Measurements from ENCODE around the gene BRINP1.

GRCh38 chr9:119283078-119283794 is 86.0 kb downstream of the BRINP1 start:
- TF ChIP-seq, protein P1, sequence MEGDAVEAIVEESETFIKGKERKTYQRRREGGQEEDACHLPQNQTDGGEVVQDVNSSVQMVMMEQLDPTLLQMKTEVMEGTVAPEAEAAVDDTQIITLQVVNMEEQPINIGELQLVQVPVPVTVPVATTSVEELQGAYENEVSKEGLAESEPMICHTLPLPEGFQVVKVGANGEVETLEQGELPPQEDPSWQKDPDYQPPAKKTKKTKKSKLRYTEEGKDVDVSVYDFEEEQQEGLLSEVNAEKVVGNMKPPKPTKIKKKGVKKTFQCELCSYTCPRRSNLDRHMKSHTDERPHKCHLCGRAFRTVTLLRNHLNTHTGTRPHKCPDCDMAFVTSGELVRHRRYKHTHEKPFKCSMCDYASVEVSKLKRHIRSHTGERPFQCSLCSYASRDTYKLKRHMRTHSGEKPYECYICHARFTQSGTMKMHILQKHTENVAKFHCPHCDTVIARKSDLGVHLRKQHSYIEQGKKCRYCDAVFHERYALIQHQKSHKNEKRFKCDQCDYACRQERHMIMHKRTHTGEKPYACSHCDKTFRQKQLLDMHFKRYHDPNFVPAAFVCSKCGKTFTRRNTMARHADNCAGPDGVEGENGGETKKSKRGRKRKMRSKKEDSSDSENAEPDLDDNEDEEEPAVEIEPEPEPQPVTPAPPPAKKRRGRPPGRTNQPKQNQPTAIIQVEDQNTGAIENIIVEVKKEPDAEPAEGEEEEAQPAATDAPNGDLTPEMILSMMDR (IDR thresholded peaks at IDR 0.05): no peak
- no peak for TF ChIP-seq POLR2A (IDR thresholded peaks at IDR 0.05)
